ENCODE measurements around the gene SLC6A1. TPM values are rescaled to one million over a fixed set of nuclear protein-coding genes. Genes with fewer than 3 reads are reported as not detected.

The SLC6A1 gene
- total RNA-seq, 1 donor from 2014 or later = under 0.01 TPM

Other genes with a start within 250 kb of the SLC6A1 start
- gene SLC6A11, start 176.5 kb upstream of the SLC6A1 start, total RNA-seq = not detected in 2 replicates
- gene HRH1, start 161.7 kb downstream of the SLC6A1 start, total RNA-seq = 14.6 and 26.5 TPM in 2 replicates

Measured in pulmonary artery endothelial cell (primary cell).